HEK293 (cell line): ENCODE data around the gene MTMR2.

ENCODE experiments used
- CTCF ChIA-PET: fragments of 350-600 bp; formaldehyde crosslinking; extraction: SDS; loops from one replicate; lab custom pipeline; 2021; ENCODE audit warnings: antibody characterized with exemption; lab: Yijun Ruan, JAX
- POLR2A ChIA-PET: fragments of 300-600 bp; formaldehyde crosslinking; extraction: SDS; loops from one replicate; lab custom pipeline; 2020; ENCODE audit warnings: antibody characterized with exemption, inconsistent platforms; lab: Yijun Ruan, JAX
- H3K27ac ChIP-seq: fragments of 200-500 bp; sonication (Bioruptor generic); 2 replicates; pipeline ENCODE4 v1.5.1; 2014; ENCODE audit warnings: low read depth, low read length, control low read depth, inconsistent platforms; ENCODE audit errors: extremely low read depth
- H3K36me3 ChIP-seq, 2 experiments: fragments of 200-500 bp in 1 of 2; sonication (Bioruptor generic) in 1 of 2; 1 replicate in 1 of 2; 2 replicates in 1 of 2; pipeline ENCODE4 v1.5.1; 2014 to 2017; ENCODE audit warnings: inconsistent platforms in 2 of 2, low read length in 2 of 2; ENCODE audit not compliant: control insufficient read depth in 2 of 2, insufficient read depth in 1 of 2
- H3K4me1 ChIP-seq: fragments of 200-500 bp; sonication (Bioruptor generic); 2 replicates; pipeline ENCODE4 v1.5.1; 2014; ENCODE audit warnings: mild to moderate bottlenecking, low read length, inconsistent platforms; ENCODE audit not compliant: control insufficient read depth, insufficient read depth
- H3K4me3 ChIP-seq: 2 replicates; pipeline ENCODE4 v1.5.1; 2011; ENCODE audit warnings: low read depth, mild to moderate bottlenecking, control low read depth, low read length, moderate library complexity
- H3K9me3 ChIP-seq: fragments of 200-500 bp; sonication (Bioruptor generic); 2 replicates; pipeline ENCODE4 v1.5.1; 2014; ENCODE audit warnings: low read depth, low read length, inconsistent platforms; ENCODE audit not compliant: control insufficient read depth, insufficient read depth
- ATF2 ChIP-seq: fragments of 450-650 bp; formaldehyde crosslinking; IDR thresholded peaks from 2 replicates; pipeline ENCODE4 v1.5.1; 2016; ENCODE audit warnings: missing biosample characterization, missing genetic modification characterization, low read depth
- BCL11A ChIP-seq: fragments of 450-650 bp; formaldehyde crosslinking; IDR thresholded peaks from 2 replicates; pipeline ENCODE4 v1.5.1; 2016; ENCODE audit warnings: low read depth, missing biosample characterization, missing genetic modification characterization
- ZBTB21 ChIP-seq: fragments of 450-650 bp; formaldehyde crosslinking; IDR thresholded peaks from 2 replicates; pipeline ENCODE4 v1.5.1; 2017; ENCODE audit warnings: missing biosample characterization, missing genetic modification characterization
- ZNF16 ChIP-seq: fragments of 450-650 bp; formaldehyde crosslinking; IDR thresholded peaks from 2 replicates; pipeline ENCODE4 v1.5.1; 2016; ENCODE audit warnings: low read depth, missing biosample characterization, missing genetic modification characterization
- ZNF184 ChIP-seq: fragments of 450-650 bp; IDR thresholded peaks from 2 replicates; pipeline ENCODE4 v1.5.1; 2018; ENCODE audit warnings: missing biosample characterization, mild to moderate bottlenecking, missing genetic modification characterization
- ZNF248 ChIP-seq: fragments of 450-650 bp; formaldehyde crosslinking; IDR thresholded peaks from 2 replicates; pipeline ENCODE4 v1.5.1; 2017; ENCODE audit warnings: missing biosample characterization, missing genetic modification characterization
- ZNF404 ChIP-seq: fragments of 450-650 bp; formaldehyde crosslinking; IDR thresholded peaks from 2 replicates; pipeline ENCODE4 v1.5.1; 2017; ENCODE audit warnings: missing biosample characterization, missing genetic modification characterization
- ZNF501 ChIP-seq: fragments of 450-650 bp; formaldehyde crosslinking; IDR thresholded peaks from 2 replicates; pipeline ENCODE4 v1.5.1; 2016; ENCODE audit warnings: missing biosample characterization, missing genetic modification characterization
- ZNF555 ChIP-seq: fragments of 450-650 bp; formaldehyde crosslinking; conservative IDR thresholded peaks from 2 replicates; pipeline ENCODE4 v1.5.1; 2017; ENCODE audit warnings: missing biosample characterization, mild to moderate bottlenecking, missing genetic modification characterization, inconsistent platforms
- ZNF610 ChIP-seq: fragments of 450-650 bp; formaldehyde crosslinking; IDR thresholded peaks from 2 replicates; pipeline ENCODE4 v1.5.1; 2016; ENCODE audit warnings: missing biosample characterization, missing genetic modification characterization, borderline replicate concordance
- ZNF654 ChIP-seq: fragments of 450-650 bp; formaldehyde crosslinking; IDR thresholded peaks from 2 replicates; pipeline ENCODE4 v1.5.1; 2016; ENCODE audit warnings: low read depth, missing biosample characterization, missing genetic modification characterization
- ZNF660 ChIP-seq: fragments of 450-650 bp; IDR thresholded peaks from 2 replicates; pipeline ENCODE4 v1.5.1; 2018; ENCODE audit warnings: missing biosample characterization, mild to moderate bottlenecking, missing genetic modification characterization
- ZNF747 ChIP-seq: fragments of 450-650 bp; formaldehyde crosslinking; IDR thresholded peaks from 2 replicates; pipeline ENCODE4 v1.5.1; 2016; ENCODE audit warnings: missing biosample characterization, missing genetic modification characterization
- ZNF785 ChIP-seq: fragments of 450-650 bp; formaldehyde crosslinking; IDR thresholded peaks from 2 replicates; pipeline ENCODE4 v1.5.1; 2016; ENCODE audit warnings: missing biosample characterization, missing genetic modification characterization
- ZNF791 ChIP-seq: fragments of 450-650 bp; formaldehyde crosslinking; IDR thresholded peaks from 2 replicates; pipeline ENCODE4 v1.5.1; 2016; ENCODE audit warnings: missing biosample characterization, missing genetic modification characterization
- TF ChIP-seq, protein P1 (sequence below): fragments of 450-650 bp; formaldehyde crosslinking; IDR thresholded peaks from 2 replicates; pipeline ENCODE4 v1.5.1; 2016; ENCODE audit warnings: missing biosample characterization, missing genetic modification characterization, borderline replicate concordance
- TF ChIP-seq, protein P2 (sequence below): fragments of 450-650 bp; formaldehyde crosslinking; IDR thresholded peaks from 2 replicates; pipeline ENCODE4 v1.5.1; 2016; ENCODE audit warnings: missing biosample characterization, missing genetic modification characterization, low read depth
- TF ChIP-seq, protein P3 (sequence below): fragments of 450-650 bp; formaldehyde crosslinking; IDR thresholded peaks from 2 replicates; pipeline ENCODE4 v1.5.1; 2016; ENCODE audit warnings: missing biosample characterization, missing genetic modification characterization

Gene MTMR2

DNA sequence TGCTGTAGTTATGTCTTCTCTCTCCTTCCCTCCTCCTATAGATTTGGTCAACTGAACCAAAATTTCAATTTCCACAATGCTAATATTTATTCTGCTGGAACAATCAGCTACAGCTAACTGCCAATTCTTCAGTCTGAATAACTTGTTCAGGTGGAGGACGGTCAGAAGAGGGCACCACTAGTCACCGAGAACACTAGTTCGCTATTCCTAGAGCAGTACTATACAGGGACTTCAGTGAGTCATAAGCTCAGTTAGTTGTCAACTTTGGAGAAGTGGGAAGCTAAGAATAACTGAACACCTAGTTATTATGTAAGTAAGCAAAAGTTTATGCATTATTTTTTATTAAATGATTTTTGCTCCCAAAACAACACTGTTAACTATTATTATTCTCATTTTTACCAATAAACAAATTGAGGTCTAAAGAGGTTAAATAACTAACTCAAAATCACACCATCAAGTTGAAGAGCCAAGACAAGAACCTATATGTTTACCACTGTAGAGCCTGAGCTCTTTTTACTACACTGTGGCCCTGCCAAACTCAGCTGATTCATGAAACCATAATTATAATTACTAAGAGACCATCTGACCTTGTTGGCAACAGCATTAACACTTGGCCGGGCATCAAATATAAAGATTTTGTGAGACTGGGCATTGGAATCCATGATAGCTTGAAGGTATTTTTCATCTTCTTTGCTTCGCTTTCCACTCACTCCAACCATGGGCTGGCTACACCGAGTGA lies 74.7 kb downstream of the MTMR2 start:
- H3K4me3 ChIP-seq = no peak overlapping the region
- H3K4me1 ChIP-seq = no peaks in the 10 kb centered on the region
- ChIA-PET CTCF (interaction anchor here (0.5 to 2.5 kb wide), 23 partner anchors 9 to 1223 kb away, joined by 3 to 20 read pairs (median 4); partner anchors contain the start of gene MAML2), POLR2A (no interaction called here)
- no peaks in the 10 kb centered on the region for H3K9me3 ChIP-seq
- peaks cover 10 to 41% of the 10 kb centered on the region in 2 experiments for H3K36me3 ChIP-seq
- TF ChIP-seq ZNF791 (tag by site-specific recombination) (no peak), ZNF660 (tag by site-specific recombination) (peak; percentile 46; the same call in 1 of the 2 replicates), ZNF654 (peak; percentile 56)
- H3K27ac ChIP-seq = no peak overlapping the region

- Histone ChIP-seq H3K27ac (no peak overlapping the region), H3K9me3 (no peaks in the 10 kb centered on the region), H3K4me3 (no peak overlapping the region), H3K36me3 (peaks cover 6 to 50% of the 10 kb centered on the region in 2 experiments; a peak in 2 of 3 replicates), H3K4me1 (no peaks in the 10 kb centered on the region)
- ChIA-PET CTCF (interaction anchor here (0.8 to 1.8 kb wide), 5 partner anchors 10 to 498 kb away, joined by 3 to 6 read pairs (median 4); partner anchors contain the start of gene MAML2), POLR2A (no interaction called here)
- TF ChIP-seq ZNF16 (no peak), BCL11A (tag by site-specific recombination) (no peak), ZNF404 (tag by site-specific recombination) (no peak), ZNF248 (no peak), ZNF501 (tag by site-specific recombination) (no peak), ZNF555 (tag by site-specific recombination) (no peak)
- TF ChIP-seq, protein P1, sequence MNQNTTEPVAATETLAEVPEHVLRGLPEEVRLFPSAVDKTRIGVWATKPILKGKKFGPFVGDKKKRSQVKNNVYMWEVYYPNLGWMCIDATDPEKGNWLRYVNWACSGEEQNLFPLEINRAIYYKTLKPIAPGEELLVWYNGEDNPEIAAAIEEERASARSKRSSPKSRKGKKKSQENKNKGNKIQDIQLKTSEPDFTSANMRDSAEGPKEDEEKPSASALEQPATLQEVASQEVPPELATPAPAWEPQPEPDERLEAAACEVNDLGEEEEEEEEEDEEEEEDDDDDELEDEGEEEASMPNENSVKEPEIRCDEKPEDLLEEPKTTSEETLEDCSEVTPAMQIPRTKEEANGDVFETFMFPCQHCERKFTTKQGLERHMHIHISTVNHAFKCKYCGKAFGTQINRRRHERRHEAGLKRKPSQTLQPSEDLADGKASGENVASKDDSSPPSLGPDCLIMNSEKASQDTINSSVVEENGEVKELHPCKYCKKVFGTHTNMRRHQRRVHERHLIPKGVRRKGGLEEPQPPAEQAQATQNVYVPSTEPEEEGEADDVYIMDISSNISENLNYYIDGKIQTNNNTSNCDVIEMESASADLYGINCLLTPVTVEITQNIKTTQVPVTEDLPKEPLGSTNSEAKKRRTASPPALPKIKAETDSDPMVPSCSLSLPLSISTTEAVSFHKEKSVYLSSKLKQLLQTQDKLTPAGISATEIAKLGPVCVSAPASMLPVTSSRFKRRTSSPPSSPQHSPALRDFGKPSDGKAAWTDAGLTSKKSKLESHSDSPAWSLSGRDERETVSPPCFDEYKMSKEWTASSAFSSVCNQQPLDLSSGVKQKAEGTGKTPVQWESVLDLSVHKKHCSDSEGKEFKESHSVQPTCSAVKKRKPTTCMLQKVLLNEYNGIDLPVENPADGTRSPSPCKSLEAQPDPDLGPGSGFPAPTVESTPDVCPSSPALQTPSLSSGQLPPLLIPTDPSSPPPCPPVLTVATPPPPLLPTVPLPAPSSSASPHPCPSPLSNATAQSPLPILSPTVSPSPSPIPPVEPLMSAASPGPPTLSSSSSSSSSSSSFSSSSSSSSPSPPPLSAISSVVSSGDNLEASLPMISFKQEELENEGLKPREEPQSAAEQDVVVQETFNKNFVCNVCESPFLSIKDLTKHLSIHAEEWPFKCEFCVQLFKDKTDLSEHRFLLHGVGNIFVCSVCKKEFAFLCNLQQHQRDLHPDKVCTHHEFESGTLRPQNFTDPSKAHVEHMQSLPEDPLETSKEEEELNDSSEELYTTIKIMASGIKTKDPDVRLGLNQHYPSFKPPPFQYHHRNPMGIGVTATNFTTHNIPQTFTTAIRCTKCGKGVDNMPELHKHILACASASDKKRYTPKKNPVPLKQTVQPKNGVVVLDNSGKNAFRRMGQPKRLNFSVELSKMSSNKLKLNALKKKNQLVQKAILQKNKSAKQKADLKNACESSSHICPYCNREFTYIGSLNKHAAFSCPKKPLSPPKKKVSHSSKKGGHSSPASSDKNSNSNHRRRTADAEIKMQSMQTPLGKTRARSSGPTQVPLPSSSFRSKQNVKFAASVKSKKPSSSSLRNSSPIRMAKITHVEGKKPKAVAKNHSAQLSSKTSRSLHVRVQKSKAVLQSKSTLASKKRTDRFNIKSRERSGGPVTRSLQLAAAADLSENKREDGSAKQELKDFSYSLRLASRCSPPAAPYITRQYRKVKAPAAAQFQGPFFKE (tag by site-specific recombination) = no peak
Measured at GRCh38 chr11:95845167-95845566, 78.7 kb downstream of the MTMR2 start.

DNA sequence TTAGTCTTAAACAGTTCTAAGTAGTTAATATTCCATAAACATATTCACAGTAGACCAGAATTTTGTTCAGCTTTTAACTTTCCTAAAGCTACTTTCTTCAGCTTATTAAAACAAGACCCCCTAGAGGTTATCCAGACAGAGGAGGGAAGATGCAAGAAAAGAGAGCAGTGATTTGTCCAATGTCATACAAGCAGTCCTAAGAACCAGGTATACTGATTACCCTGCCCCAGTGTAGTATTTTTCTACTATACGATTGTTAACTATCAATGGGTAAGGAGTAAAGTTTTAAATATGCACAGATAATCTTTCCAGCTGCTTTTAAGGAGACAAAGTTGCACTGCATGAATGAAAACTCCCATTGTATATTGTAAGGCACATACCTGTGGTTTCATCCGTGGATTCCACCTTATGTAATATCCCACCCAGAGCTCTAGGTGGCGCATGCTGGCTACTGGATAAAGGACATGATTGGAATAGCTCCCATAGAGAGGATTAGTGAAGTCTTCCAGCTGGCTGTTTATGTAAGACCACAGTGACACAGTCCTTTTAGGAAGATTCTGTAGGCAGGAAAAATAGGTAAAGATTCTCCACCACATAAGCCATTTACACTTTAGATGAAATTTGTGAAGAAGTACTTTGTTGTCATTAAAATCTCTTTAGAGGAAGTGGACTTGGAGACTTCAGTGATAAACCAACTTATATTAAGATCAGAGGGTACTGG lies 88.0 kb downstream of the MTMR2 start:
- Histone ChIP-seq H3K4me3 (no peak overlapping the region), H3K27ac (no peak overlapping the region), H3K9me3 (no peaks in the 10 kb centered on the region), H3K36me3 (peaks cover 0 to 84% of the 10 kb centered on the region in 2 experiments; a peak in 2 of 3 replicates), H3K4me1 (no peaks in the 10 kb centered on the region)
- CTCF ChIA-PET = interaction anchor here (0.6 to 3.2 kb wide), 34 partner anchors 8 to 814 kb away, joined by 3 to 27 read pairs (median 4); partner anchors contain the start of gene MAML2
- POLR2A ChIA-PET = interaction anchor here (1.2 to 1.8 kb wide), 2 partner anchors 45 to 507 kb away, joined by 3 to 5 read pairs; partner anchors contain the start of gene MAML2
- no peak for TF ChIP-seq ZNF785 (tag by site-specific recombination)
- TF ChIP-seq ZNF184 (tag by site-specific recombination) = no peak
- TF ChIP-seq, protein P2, sequence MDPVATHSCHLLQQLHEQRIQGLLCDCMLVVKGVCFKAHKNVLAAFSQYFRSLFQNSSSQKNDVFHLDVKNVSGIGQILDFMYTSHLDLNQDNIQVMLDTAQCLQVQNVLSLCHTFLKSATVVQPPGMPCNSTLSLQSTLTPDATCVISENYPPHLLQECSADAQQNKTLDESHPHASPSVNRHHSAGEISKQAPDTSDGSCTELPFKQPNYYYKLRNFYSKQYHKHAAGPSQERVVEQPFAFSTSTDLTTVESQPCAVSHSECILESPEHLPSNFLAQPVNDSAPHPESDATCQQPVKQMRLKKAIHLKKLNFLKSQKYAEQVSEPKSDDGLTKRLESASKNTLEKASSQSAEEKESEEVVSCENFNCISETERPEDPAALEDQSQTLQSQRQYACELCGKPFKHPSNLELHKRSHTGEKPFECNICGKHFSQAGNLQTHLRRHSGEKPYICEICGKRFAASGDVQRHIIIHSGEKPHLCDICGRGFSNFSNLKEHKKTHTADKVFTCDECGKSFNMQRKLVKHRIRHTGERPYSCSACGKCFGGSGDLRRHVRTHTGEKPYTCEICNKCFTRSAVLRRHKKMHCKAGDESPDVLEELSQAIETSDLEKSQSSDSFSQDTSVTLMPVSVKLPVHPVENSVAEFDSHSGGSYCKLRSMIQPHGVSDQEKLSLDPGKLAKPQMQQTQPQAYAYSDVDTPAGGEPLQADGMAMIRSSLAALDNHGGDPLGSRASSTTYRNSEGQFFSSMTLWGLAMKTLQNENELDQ (tag by site-specific recombination) = no peak
- TF ChIP-seq ZBTB21 (tag by site-specific recombination) = no peak
- TF ChIP-seq, protein P3, sequence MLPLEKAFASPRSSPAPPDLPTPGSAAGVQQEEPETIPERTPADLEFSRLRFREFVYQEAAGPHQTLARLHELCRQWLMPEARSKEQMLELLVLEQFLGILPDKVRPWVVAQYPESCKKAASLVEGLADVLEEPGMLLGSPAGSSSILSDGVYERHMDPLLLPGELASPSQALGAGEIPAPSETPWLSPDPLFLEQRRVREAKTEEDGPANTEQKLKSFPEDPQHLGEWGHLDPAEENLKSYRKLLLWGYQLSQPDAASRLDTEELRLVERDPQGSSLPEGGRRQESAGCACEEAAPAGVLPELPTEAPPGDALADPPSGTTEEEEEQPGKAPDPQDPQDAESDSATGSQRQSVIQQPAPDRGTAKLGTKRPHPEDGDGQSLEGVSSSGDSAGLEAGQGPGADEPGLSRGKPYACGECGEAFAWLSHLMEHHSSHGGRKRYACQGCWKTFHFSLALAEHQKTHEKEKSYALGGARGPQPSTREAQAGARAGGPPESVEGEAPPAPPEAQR (tag by site-specific recombination) = no peak
- no peak for TF ChIP-seq BCL11A (tag by site-specific recombination)
- no peak for TF ChIP-seq ZNF747
- TF ChIP-seq ZNF610 = no peak
- TF ChIP-seq ATF2 (tag by site-specific recombination) = no peak
